ENCODE measurements around the gene PPP1R3D. TPM values are rescaled to one million over a fixed set of nuclear protein-coding genes. Genes with fewer than 3 reads are reported as not detected.

Gene PPP1R3D
- total and polyA plus RNA-seq, 9 of the 15 experiments (the other 6 are each of a cell fraction or from before 2014, with no cell fraction given), result 0.35 to 3.3 (median 1.8) TPM

DNA sequence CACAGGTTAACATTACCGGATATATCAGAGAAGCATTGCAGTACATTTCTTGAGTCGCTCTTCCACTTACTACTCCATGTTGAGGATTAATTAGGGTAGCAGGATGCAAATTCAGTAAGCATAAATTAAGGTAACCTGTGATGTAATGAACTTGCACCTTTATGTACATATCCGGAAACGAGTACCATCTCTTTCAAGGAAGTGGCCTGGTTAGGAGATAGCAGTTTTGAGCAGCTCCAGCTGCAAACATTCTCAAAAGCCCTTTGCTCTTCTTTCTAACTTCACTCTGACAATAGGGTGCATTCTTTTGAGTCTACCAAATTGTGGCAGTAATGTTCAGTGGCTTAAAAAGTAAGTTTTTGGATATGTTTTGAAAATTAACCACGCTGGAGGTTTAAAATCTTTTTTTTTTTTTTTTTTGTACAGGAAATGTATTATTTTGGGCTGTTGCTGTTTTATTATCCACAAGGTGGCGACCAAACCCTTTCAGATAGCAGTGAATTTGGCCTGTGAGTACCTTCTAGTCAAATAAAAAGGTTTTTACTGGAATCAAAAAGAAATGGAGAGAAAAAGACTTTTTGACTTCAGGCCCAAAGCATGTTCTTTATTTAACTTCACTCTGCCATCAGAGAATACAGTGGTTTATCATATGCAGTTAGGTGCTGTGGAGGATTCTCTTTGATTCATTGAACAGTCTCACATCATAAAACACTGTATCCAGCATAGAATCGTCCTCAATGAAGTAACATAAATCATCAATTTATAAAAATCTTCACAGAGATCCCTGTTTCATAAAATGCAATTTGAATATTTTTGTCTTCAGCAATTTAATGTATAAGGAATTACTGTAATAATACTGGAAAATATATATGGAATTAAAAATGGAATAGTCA lies 9.0 kb upstream of the PPP1R3D start:
- Histone ChIP-seq H3K9me3 (replicated peaks; ENCODE audit: control insufficient read depth, insufficient read depth, low read depth, low read length) (no peaks in the 10 kb centered on the region), H3K9ac (ENCODE audit: insufficient read depth in 1 of 2, low read depth in 2 of 2, low read length in 2 of 2) (no peak overlapping the region), H3K27ac (ENCODE audit: extremely low read depth, low read depth, low read length) (no peak overlapping the region), H2AFZ (ENCODE audit: low read depth, low read length) (no peak overlapping the region), H3K27me3 (ENCODE audit: control insufficient read depth in 2 of 2, insufficient read depth in 2 of 2, low read length in 2 of 2) (no peaks in the 10 kb centered on the region), H3K36me3 (ENCODE audit: control insufficient read depth, insufficient read depth, low read length) (peaks cover 11% of the 10 kb centered on the region; the same call in 1 of the 3 replicates), H3K4me2 (ENCODE audit: insufficient read depth, low read length) (no peak overlapping the region), H3K79me2 (ENCODE audit: control insufficient read depth, insufficient read depth, low read length) (no peaks in the 10 kb centered on the region), H3K9me1 (ENCODE audit: control insufficient read depth, insufficient read depth, low read length) (no peaks in the 10 kb centered on the region), H4K20me1 (replicated peaks; ENCODE audit: control insufficient read depth, insufficient read depth, low read length) (no peaks in the 10 kb centered on the region), H3K4me1 (replicated peaks in 1 of 2; ENCODE audit: control insufficient read depth in 2 of 2, insufficient read depth in 2 of 2, low read length in 2 of 2) (peaks cover 0 to 12% of the 10 kb centered on the region in 2 experiments; a peak in 2 of 5 replicates), H3K4me3 (no peak overlapping the region)
- ATAC-seq (peak; percentile 79), FAIRE-seq (no peak), DNase-seq (ENCODE audit: extremely low read depth in 1 of 4, low spot score in 3 of 4) (peak in 3 of 4 experiments; percentile 10 to 56 (median 11))
- ChIA-PET POLR2A (interaction anchor here (1.3 kb wide), 1 partner anchor 9 kb away, joined by 4 read pairs; the partner anchor contains the start of genes FAM217B and PPP1R3D), CTCF (ENCODE audit: low intra/inter-chr PET ratio) (interaction anchor here (0.6 to 1.1 kb wide), 6 partner anchors 84 to 313 kb away, joined by 3 to 7 read pairs (median 3); no protein-coding TSS in a partner anchor)
- intact Hi-C loops (cut with micrococcal nuclease), result no loop called here
- WGBS (ENCODE audit: insufficient coverage, low coverage, missing lambda C conversion rate), result 29% methylated on average over 7 of the region's 7 CpGs
- in situ Hi-C loops (cut with MboI), result no loop called here
- no TSS peak for BruUV-seq (replicated peaks)
- TF ChIP-seq ARID3A (IDR thresholded peaks at IDR 0.05; ENCODE audit: borderline replicate concordance, low read depth, low read length), result peak; percentile 96
- TF ChIP-seq ZNF121 (CRISPR knock-in tag; conservative IDR thresholded peaks at IDR 0.05), result no peak
- no peak for TF ChIP-seq NFATC3 (IDR thresholded peaks at IDR 0.05)
- TF ChIP-seq, protein P1, sequence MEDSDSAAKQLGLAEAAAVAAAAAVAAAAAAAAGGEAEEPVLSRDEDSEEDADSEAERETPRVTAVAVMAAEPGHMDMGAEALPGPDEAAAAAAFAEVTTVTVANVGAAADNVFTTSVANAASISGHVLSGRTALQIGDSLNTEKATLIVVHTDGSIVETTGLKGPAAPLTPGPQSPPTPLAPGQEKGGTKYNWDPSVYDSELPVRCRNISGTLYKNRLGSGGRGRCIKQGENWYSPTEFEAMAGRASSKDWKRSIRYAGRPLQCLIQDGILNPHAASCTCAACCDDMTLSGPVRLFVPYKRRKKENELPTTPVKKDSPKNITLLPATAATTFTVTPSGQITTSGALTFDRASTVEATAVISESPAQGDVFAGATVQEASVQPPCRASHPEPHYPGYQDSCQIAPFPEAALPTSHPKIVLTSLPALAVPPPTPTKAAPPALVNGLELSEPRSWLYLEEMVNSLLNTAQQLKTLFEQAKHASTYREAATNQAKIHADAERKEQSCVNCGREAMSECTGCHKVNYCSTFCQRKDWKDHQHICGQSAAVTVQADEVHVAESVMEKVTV (CRISPR knock-in tag; IDR thresholded peaks at IDR 0.05), result 0 out of 2 replicates have a peak, but pooled peaks have one; percentile 26
- TF ChIP-seq, protein P2, sequence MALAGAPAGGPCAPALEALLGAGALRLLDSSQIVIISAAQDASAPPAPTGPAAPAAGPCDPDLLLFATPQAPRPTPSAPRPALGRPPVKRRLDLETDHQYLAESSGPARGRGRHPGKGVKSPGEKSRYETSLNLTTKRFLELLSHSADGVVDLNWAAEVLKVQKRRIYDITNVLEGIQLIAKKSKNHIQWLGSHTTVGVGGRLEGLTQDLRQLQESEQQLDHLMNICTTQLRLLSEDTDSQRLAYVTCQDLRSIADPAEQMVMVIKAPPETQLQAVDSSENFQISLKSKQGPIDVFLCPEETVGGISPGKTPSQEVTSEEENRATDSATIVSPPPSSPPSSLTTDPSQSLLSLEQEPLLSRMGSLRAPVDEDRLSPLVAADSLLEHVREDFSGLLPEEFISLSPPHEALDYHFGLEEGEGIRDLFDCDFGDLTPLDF (CRISPR knock-in tag; IDR thresholded peaks at IDR 0.05), result no peak
- no peak for TF ChIP-seq SP2 (IDR thresholded peaks at IDR 0.05; ENCODE audit: extremely low read depth, low read depth, low read length, poor library complexity, severe bottlenecking)
- TF ChIP-seq HSF4 (CRISPR knock-in tag; IDR thresholded peaks at IDR 0.05; ENCODE audit: borderline replicate concordance), result no peak
- TF ChIP-seq FOXK2 (conservative IDR thresholded peaks at IDR 0.05 in 1 of 2, IDR thresholded peaks at IDR 0.05 in 1 of 2; ENCODE audit: low read depth in 2 of 2), result peak in 1 of 2 experiments; percentile 11; a peak in 2 of 4 replicates
- no peak for TF ChIP-seq NCOA1 (IDR thresholded peaks at IDR 0.05; ENCODE audit: low read depth)
- peak; percentile 92 for TF ChIP-seq ZNF384 (IDR thresholded peaks at IDR 0.05; ENCODE audit: low read depth, low read length)
- no peak for TF ChIP-seq SNRNP70 (optimal IDR thresholded peaks at IDR 0.05; ENCODE audit: low read depth, low read length)
- TF ChIP-seq ZNF165 (CRISPR knock-in tag; IDR thresholded peaks at IDR 0.05; ENCODE audit: borderline replicate concordance), result no peak
- TF ChIP-seq TAF9B (IDR thresholded peaks at IDR 0.05; ENCODE audit: partially characterized antibody), result no peak
- no peak for TF ChIP-seq HIVEP1 (CRISPR knock-in tag; IDR thresholded peaks at IDR 0.05)
- no peak for TF ChIP-seq BMI1 (IDR thresholded peaks at IDR 0.05; ENCODE audit: low read length)
- 0 out of 2 replicates have a peak, but pooled peaks have one; percentile 23 for TF ChIP-seq ELF1 (tag; IDR thresholded peaks at IDR 0.05)
- peak; percentile 41 to 42; a peak in 3 of 4 replicates for TF ChIP-seq RAD21 (CRISPR knock-in tag; conservative IDR thresholded peaks at IDR 0.05 in 1 of 2, IDR thresholded peaks at IDR 0.05 in 1 of 2)
